HG03039 (cell line): ENCODE results near the gene RFPL4A.

Source experiments
- ATAC-seq: cut with Tn5 transposase; IDR thresholded peaks from one replicate; pipeline ENCODE4 v1.9.1; 2021; ENCODE audit warnings: mild to moderate bottlenecking, moderate library complexity; ENCODE audit not compliant: unreplicated experiment

RFPL4A gene

DNA sequence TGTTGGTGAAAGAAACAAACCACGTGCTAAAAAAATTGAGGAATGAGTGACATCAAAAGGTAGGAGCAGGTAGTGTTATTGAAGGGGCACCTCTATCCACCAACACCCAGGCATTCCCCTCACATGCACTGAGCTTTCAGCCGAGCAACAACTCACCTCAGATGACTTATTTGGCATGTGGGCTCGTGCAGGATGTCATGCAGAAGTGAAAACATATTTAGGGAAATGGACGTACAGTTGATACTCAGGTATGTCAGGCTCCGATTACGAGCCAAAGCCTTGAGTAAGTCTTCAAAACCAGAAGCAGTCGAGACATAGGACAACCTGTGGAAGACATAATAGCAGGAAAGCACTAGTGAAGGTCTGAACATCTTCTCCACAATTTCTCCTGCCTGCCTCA is 42.5 kb downstream of the RFPL4A start:
- no peak for ATAC-seq

- no peak for ATAC-seq
Observed at GRCh38 chr19:55802281-55802680, 43.4 kb downstream of the RFPL4A start.

- ATAC-seq = no peak
Observed at GRCh38 chr19:55809381-55810058, 50.6 kb downstream of the RFPL4A start.

GRCh38 chr19:55811340-55811739 is 52.4 kb downstream of the RFPL4A start:
- ATAC-seq = no peak

GRCh38 chr19:55812449-55812848 is 53.6 kb downstream of the RFPL4A start:
- no peak for ATAC-seq
